Gastroesophageal sphincter (tissue), 3 donors: ENCODE data around the gene DNAJC6.

Experiments used
- EP300 ChIP-seq: sonication (generic); formaldehyde crosslinking; IDR thresholded peaks from one replicate; pipeline ENCODE4 v1.6.1; 2017; ENCODE audit warnings: antibody characterized with exemption, mild to moderate bottlenecking
- POLR2AphosphoS5 ChIP-seq: sonication (generic); formaldehyde crosslinking; IDR thresholded peaks from one replicate; pipeline ENCODE4 v1.6.1; 2017; ENCODE audit warnings: antibody characterized with exemption
- TF ChIP-seq, protein P1 (sequence below), 4 experiments: fragments of 200-600 bp in 2 of 4; fragments of 450-650 bp in 2 of 4; sonication (generic) in 1 of 4; IDR thresholded peaks; one replicate each; pipeline ENCODE4 v1.5.1; 2017 to 2019; ENCODE audit warnings: antibody characterized with exemption in 4 of 4, mild to moderate bottlenecking in 2 of 4, moderate library complexity in 2 of 4

DNA sequence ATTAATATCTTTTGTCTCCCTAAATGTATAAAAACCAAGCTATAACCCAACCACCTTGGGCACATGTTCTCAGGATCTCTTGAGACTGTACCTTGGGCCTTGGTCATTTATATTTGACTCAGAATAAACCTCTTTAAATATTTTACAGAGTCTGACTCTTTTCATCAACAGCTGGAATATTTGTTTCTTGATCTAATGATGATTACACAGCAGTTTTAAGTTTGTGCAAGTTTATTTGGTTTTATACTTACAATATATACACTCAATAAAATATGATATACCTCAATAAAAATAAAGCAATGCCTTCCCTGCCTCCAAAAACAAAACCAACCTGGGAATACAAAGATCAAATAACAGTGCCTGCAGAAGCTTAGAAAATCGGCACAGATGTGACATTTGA lies 133.1 kb downstream of the DNAJC6 start:
- TF ChIP-seq, protein P1, sequence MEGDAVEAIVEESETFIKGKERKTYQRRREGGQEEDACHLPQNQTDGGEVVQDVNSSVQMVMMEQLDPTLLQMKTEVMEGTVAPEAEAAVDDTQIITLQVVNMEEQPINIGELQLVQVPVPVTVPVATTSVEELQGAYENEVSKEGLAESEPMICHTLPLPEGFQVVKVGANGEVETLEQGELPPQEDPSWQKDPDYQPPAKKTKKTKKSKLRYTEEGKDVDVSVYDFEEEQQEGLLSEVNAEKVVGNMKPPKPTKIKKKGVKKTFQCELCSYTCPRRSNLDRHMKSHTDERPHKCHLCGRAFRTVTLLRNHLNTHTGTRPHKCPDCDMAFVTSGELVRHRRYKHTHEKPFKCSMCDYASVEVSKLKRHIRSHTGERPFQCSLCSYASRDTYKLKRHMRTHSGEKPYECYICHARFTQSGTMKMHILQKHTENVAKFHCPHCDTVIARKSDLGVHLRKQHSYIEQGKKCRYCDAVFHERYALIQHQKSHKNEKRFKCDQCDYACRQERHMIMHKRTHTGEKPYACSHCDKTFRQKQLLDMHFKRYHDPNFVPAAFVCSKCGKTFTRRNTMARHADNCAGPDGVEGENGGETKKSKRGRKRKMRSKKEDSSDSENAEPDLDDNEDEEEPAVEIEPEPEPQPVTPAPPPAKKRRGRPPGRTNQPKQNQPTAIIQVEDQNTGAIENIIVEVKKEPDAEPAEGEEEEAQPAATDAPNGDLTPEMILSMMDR (IDR thresholded peaks at IDR 0.05): no peak
- TF ChIP-seq POLR2AphosphoS5 (no peak), EP300 (no peak)
